Activated T-cell treated with anti-CD3 and anti-CD28 coated beads for 48 hours (primary cell): ENCODE data around the gene CREB3L2.

Experiments used
- DNase-seq: peaks from one replicate; pipeline ENCODE4 v3.0.0-alpha.2; 2020; ENCODE audit warnings: low read depth

Gene CREB3L2

GRCh38 chr7:137870684-137871083, 131.2 kb downstream of the CREB3L2 start:
- no peak for DNase-seq

DNA sequence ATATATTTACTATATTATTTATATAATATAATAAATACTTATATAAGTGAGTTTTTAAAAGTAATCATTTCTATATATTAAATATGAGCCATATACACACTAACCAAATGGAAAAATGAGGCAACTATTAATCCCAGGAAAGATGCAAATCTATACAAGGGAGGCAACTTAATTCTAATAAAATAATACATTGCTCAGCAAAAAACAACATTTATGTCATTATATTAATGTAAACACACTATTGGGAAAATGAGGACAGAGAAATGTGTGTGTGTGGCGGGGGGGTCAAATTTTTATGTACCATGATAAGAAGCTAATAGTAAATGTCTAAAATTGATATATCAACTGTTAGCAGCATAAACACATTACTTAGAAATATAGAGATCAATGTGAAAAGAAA, 131.8 kb downstream of the CREB3L2 start:
- DNase-seq = no peak

DNA sequence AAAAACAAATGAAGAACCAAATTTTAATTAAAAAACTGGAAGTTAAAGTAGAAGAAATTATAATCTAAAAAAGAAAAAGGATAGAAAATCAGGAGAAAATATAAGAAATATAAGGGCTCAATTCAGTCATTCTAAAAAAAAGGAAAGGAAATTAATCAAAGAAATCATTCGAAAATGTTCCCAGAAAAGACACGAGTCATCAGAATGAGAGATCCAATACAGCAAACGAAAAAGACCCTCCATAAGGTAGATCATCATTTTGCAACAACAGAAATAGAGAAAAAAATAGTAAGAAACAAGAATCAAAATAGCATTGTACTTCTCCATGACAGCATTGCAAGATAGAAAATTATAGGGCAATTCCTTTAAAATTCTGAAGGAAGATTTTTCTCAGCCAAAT, 132.6 kb downstream of the CREB3L2 start:
- DNase-seq = no peak

GRCh38 chr7:137867289-137867688, 134.6 kb downstream of the CREB3L2 start:
- no peak for DNase-seq

DNA sequence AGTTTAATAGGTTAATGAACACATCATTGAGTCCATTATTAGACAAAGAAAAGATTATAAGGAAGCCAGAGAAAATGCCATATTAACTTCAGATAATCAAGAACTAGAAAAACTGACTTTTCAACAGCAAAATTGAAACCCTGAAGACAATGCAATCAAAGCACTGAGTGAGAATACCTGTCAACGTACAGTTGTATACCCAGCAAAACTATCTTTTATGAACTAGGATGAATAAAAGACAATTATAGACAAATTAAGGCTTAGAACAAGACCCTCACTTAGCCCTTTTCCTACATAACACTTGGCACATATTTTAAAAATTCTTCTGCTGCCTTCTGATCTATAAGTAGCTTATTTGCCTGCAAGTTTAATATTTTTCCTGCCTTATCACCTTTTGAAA, 136.1 kb downstream of the CREB3L2 start:
- DNase-seq = no peak

GRCh38 chr7:137862964-137863363, 138.9 kb downstream of the CREB3L2 start:
- DNase-seq = no peak

- DNase-seq = no peak
Measured at GRCh38 chr7:137862358-137862757, 139.5 kb downstream of the CREB3L2 start.

DNA sequence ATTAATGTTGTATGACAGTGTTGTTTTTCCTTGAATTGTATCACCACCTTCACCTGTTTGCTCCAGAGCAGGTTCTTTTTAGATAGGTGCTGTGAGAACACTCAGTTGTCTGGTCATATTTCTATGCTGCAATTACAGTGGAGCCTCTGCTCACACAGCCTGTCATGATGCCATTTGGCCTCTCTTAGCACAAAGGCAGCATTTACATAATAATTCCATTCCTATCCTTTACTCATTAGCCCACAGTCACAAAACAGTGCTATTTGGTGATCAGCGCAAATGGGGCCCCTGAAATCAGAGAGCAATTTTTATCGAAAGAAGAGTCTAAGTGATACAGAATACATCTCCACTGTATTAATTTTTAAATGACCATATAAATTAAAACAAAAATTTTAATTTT, 141.3 kb downstream of the CREB3L2 start:
- no peak for DNase-seq

GRCh38 chr7:137853053-137853452, 148.8 kb downstream of the CREB3L2 start:
- DNase-seq = no peak

- DNase-seq = no peak
Measured at GRCh38 chr7:137852108-137852507, 149.8 kb downstream of the CREB3L2 start.

GRCh38 chr7:137850972-137851945, 150.6 kb downstream of the CREB3L2 start:
- DNase-seq = no peak

GRCh38 chr7:137850571-137850970, 151.3 kb downstream of the CREB3L2 start:
- DNase-seq = no peak

- no peak for DNase-seq
Measured at GRCh38 chr7:137848095-137848494, 153.8 kb downstream of the CREB3L2 start.

DNA sequence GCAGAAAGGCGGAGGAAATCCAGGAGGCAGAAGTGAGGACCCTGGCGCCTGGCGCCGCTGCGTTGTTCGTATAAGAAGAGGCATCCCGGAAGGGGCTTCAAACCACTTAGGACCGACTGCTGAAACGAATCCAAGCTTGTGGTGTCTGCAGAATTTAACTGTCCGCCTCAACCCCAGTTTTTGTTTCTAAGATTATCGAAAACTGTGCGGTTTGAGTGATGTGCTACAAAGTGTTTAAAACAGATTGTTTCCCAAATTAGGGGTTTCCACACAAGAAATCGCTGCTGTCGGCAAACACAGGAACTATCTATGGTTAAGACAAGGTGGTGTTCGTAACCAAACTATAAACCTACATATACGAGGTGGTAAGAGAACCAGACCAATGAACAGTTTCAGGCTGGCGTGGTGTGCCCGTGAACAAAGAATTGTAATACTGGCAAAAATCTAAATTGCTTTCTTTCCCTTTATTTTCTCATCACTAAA, 154.3 kb downstream of the CREB3L2 start:
- no peak for DNase-seq

GRCh38 chr7:137846827-137847567, 154.9 kb downstream of the CREB3L2 start, which contains the start of gene DGKI:
Gene DGKI (minus strand): TSS chr7:137846974.
- DNase-seq = no peak

DNA sequence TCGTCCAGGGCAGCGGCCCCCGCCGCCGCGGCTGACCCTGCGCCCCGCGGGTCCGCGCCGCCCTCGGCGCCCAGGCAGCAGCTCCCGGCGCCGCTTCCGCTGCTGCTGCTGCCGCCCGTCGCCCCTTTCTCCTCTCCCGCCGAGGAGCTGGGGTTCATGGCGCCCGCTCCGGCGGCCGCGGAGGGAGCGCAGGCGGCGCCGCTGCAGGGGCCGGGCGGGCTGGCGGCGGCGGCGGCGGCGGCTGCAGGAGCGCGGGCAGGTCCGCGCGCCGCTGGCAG, 155.4 kb downstream of the CREB3L2 start:
- DNase-seq = no peak

- no peak for DNase-seq
Measured at GRCh38 chr7:137844677-137845425, 157.0 kb downstream of the CREB3L2 start.

- DNase-seq = no peak
Measured at GRCh38 chr7:137839903-137840779, 161.7 kb downstream of the CREB3L2 start.

DNA sequence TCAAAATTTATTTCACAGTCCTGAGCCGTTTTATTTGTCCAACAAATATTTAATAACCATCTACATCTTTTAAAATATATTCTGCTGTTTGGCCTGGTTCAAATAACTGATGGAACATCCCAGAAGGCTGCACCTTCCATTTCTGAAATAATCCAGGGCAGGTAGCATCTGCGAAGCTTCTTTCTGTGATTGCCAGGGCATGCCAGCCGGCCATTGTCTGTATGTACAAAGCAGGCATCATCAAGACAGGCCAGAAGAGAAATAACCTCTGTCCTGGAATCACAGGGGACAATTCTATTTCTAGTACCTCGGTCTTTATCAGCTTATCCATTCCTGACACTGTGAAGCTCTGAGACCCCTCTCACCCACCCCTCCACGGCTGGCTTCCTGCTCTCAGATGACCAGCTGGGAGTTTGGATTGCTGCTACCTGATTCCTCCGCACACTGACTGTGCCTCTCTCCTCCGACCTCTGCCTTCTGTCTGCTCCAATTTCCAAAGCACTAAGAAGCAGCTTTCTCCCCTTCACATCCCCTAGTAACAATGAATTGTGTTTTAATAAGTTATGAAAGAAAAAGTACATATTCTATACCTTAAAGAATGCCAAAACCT, 163.1 kb downstream of the CREB3L2 start:
- DNase-seq = no peak

GRCh38 chr7:137836541-137836940, 165.3 kb downstream of the CREB3L2 start:
- no peak for DNase-seq

DNA sequence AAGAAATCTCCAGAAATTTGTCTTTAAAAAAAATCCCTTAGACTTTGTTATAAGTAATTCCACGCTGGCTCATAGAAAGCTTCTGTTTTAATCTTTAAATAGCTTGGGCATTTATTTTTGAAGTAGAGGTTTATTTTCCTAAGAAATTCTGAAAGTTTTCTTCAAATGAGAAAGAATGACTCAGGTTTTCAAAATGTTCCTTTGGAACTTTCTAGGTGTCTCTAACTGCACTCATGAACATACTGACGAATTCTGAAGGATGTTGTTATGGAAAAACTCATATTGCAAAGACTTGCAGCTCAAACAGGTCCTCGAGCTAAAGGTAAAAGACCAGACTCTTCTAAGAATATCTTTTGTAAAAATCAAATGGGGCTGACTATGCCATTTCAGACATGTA, 165.8 kb downstream of the CREB3L2 start:
- DNase-seq = no peak
